Smooth muscle cell (in vitro differentiated cells): Measurements from ENCODE around the gene ZSCAN31. TPM values are rescaled to one million over a fixed set of nuclear protein-coding genes. Genes with fewer than 3 reads are reported as not detected.

Experiments
- DNase-seq: peaks from one replicate; lab custom pipeline; 2025; ENCODE audit not compliant: unreplicated experiment; lab: John Stamatoyannopoulos, UW
- H2AFZ ChIP-seq: fragments of 200-600 bp; sonication (generic); 2 replicates; pipeline ENCODE4 v1.6.0; 2016; ENCODE audit warnings: antibody characterized with exemption, low read depth, mild to moderate bottlenecking
- H3F3A ChIP-seq: fragments of 200-600 bp; sonication (generic); 2 replicates; pipeline ENCODE4 v1.6.0; 2017; ENCODE audit warnings: antibody characterized with exemption, low read depth
- H3K27ac ChIP-seq: fragments of 200-600 bp; sonication (generic); 2 replicates; pipeline ENCODE4 v1.5.1; 2016; ENCODE audit warnings: low read depth, mild to moderate bottlenecking
- H3K27me3 ChIP-seq: fragments of 200-600 bp; sonication (generic); 2 replicates; pipeline ENCODE4 v1.6.1; 2016; ENCODE audit warnings: low read depth, mild to moderate bottlenecking
- H3K36me3 ChIP-seq: fragments of 200-600 bp; sonication (generic); 2 replicates; pipeline ENCODE4 v1.5.1; 2016; ENCODE audit warnings: low read depth
- H3K4me1 ChIP-seq: fragments of 200-600 bp; sonication (generic); 2 replicates; pipeline ENCODE4 v1.5.1; 2016; ENCODE audit warnings: low read depth
- H3K4me2 ChIP-seq: fragments of 200-600 bp; sonication (generic); 2 replicates; pipeline ENCODE4 v1.6.0; 2016; ENCODE audit warnings: mild to moderate bottlenecking
- H3K4me3 ChIP-seq: fragments of 200-600 bp; sonication (generic); 2 replicates; pipeline ENCODE4 v1.5.1; 2016; ENCODE audit warnings: mild to moderate bottlenecking
- H3K79me2 ChIP-seq: fragments of 200-600 bp; sonication (generic); 2 replicates; pipeline ENCODE4 v1.6.0; 2016; ENCODE audit warnings: low read depth, mild to moderate bottlenecking
- H3K9ac ChIP-seq: fragments of 200-600 bp; sonication (generic); 2 replicates; pipeline ENCODE4 v1.6.0; 2016; ENCODE audit warnings: low read depth
- H3K9me3 ChIP-seq: fragments of 200-600 bp; sonication (generic); replicated peaks from 2 replicates; pipeline ENCODE4 v1.5.1; 2016; ENCODE audit warnings: low read depth
- H4K20me1 ChIP-seq: fragments of 200-600 bp; sonication (generic); 2 replicates; pipeline ENCODE4 v1.6.0; 2016; ENCODE audit warnings: low read depth
- CTCF ChIP-seq: fragments of 200-600 bp; sonication (generic); IDR thresholded peaks from 2 replicates; pipeline ENCODE4 v1.5.1; 2017; ENCODE audit warnings: borderline replicate concordance, mild to moderate bottlenecking, antibody characterized with exemption; ENCODE audit not compliant: insufficient read depth, poor library complexity, severe bottlenecking
- WGBS: methylation state at CpG from one replicate; pipeline ENCODE4 v1.1.7; 2016; ENCODE audit warnings: low lambda C conversion rate; 5-methylcytosine and 5-hydroxymethylcytosine counted together
- polyA plus RNA-seq: library from polyadenylated mRNA; unstranded; fragments of >200 nt; fragmentation: Nextera tagmentation; extraction: Ambion mirVana; gene quantifications from 2 replicates; pipeline ENCODE4 v1.2.1, GENCODE V29; 2016
- total RNA-seq: library from RNA; depleted of rRNA; stranded (reverse); fragments of >200 nt; gene quantifications from 2 replicates; pipeline ENCODE4 v1.2.3, GENCODE V29; 2014

The ZSCAN31 gene
- total RNA-seq (1.5 and 1.9 TPM in 2 replicates), polyA plus RNA-seq (1.1 and 6.2 TPM in 2 replicates)

GRCh38 chr6:28335564-28336283, at the start of gene ZSCAN31:
ZSCAN31 (minus strand) TSS chr6:28336148; CDS start chr6:28329683, 6,465 bp downstream.
- Histone ChIP-seq H3K4me3 (peak within 1 kb of the TSS; percentile 57), H3K9ac (peak within 1 kb of the TSS; percentile 83), H3K9me3 (no peaks in the 10 kb centered on the region), H3K4me2 (peak within 1 kb of the TSS; percentile 86), H4K20me1 (no peaks in the 10 kb centered on the region), H2AFZ (peak within 1 kb of the TSS; percentile 28), H3K27ac (peak within 1 kb of the TSS; percentile 95), H3K4me1 (peaks cover 14% of the 10 kb centered on the region), H3K36me3 (no peaks in the 10 kb centered on the region), H3F3A (peaks cover 10% of the 10 kb centered on the region), H3K27me3 (no peaks in the 10 kb centered on the region), H3K79me2 (peaks cover 4% of the 10 kb centered on the region)
- DNase-seq = peak; percentile 86
- no peak for TF ChIP-seq CTCF
- WGBS = under 1% methylated on average over 35 of the region's 35 CpGs

DNA sequence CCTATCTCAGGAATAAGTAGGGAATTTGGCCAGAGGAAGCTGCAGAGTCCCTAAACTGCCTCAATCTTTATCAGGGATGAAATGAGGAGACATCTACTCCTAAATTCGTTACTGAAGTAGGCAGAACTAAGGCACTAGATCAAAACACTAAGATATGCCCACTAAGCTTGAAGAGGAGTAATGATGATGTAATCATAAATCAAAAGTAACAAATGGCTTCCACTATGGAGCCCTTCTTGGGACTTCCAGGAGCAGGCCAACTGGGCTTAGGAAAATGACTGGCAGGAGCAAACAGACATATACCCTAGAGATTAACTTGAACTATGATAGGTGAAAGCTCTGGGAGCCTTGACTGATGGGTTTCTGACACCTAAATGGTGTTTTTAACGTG, 48.2 kb upstream of the ZSCAN31 start:
- no peaks in the 10 kb centered on the region for H3K27me3 ChIP-seq
- peak overlapping the region; percentile 60 for H3K27ac ChIP-seq
- peaks cover 5% of the 10 kb centered on the region for H3K9me3 ChIP-seq
- H3K4me2 ChIP-seq = no peak overlapping the region
- H2AFZ ChIP-seq = no peak overlapping the region
- H3K4me3 ChIP-seq = no peak overlapping the region
- no peak for TF ChIP-seq CTCF
- peak overlapping the region; percentile 49 for H3K9ac ChIP-seq
- no peak for DNase-seq
- peaks cover 10% of the 10 kb centered on the region for H3F3A ChIP-seq
- H3K79me2 ChIP-seq = peaks cover 19% of the 10 kb centered on the region
- whole genome bisulfite sequencing = 75% methylated on average over 2 of the region's 2 CpGs
- no peaks in the 10 kb centered on the region for H4K20me1 ChIP-seq
- peaks cover 29% of the 10 kb centered on the region for H3K36me3 ChIP-seq
- peaks cover 6% of the 10 kb centered on the region for H3K4me1 ChIP-seq

GRCh38 chr6:28383235-28384142, 47.5 kb upstream of the ZSCAN31 start:
- Histone ChIP-seq H3F3A (peaks cover 10% of the 10 kb centered on the region), H3K4me3 (peak overlapping the region; percentile 64), H3K9me3 (peaks cover 11% of the 10 kb centered on the region), H3K27ac (peak overlapping the region; percentile 60), H3K9ac (peak overlapping the region; percentile 49), H4K20me1 (no peaks in the 10 kb centered on the region), H3K4me2 (peak overlapping the region; percentile 84), H2AFZ (peak overlapping the region; percentile 81), H3K27me3 (no peaks in the 10 kb centered on the region), H3K36me3 (peaks cover 27% of the 10 kb centered on the region), H3K79me2 (peaks cover 17% of the 10 kb centered on the region), H3K4me1 (peaks cover 6% of the 10 kb centered on the region)
- DNase-seq = peak; percentile 30
- peak; percentile 45 for TF ChIP-seq CTCF
- 13% methylated on average over 31 of the region's 31 CpGs for WGBS
